ENCODE measurements around the gene LINGO3. TPM values are rescaled to one million over a fixed set of nuclear protein-coding genes. Genes with fewer than 3 reads are reported as not detected.

The LINGO3 gene
- total and polyA plus RNA-seq, 2 donors (not counting 1 experiment from before 2014, with no cell fraction given) = 1.1 to 3.9 TPM

GRCh38 chr19:2344381-2344870 is 36.5 kb upstream of the LINGO3 start:
- no peaks in the 10 kb centered on the region for H3K4me1 ChIP-seq (ENCODE audit: control insufficient read depth in 2 of 2, insufficient read depth in 2 of 2, low read length in 2 of 2)
- intact Hi-C loops (cut with micrococcal nuclease) = no loop called here
- H3K4me3 Mint-ChIP-seq = no peak overlapping the region
- WGBS (ENCODE audit: insufficient coverage) = 98% methylated on average over 24 of the region's 24 CpGs
- ChIA-PET CTCF (no interaction called here), POLR2A (no interaction called here)
- H3K4me2 ChIP-seq (replicated peaks; ENCODE audit: low read depth, low read length, poor library complexity, severe bottlenecking) = no peak overlapping the region
- no peak overlapping the region for H3K4me3 ChIP-seq (ENCODE audit: control extremely low read depth in 1 of 5, extremely low read depth in 1 of 5, insufficient read depth in 1 of 5, low read depth in 2 of 5, low read length in 4 of 5)
- no peak overlapping the region for H3K27ac Mint-ChIP-seq
- H3K27ac ChIP-seq (ENCODE audit: low read length in 2 of 2) = no peak overlapping the region
- H3K9ac ChIP-seq (ENCODE audit: low read length) = no peak overlapping the region
- H3K36me3 ChIP-seq (replicated peaks in 1 of 2; ENCODE audit: control extremely low read depth in 1 of 2, control insufficient read depth in 1 of 2, extremely low read depth in 1 of 2, insufficient read depth in 2 of 2, low read length in 1 of 2) = peaks cover 0 to 49% of the 10 kb centered on the region in 2 experiments
- H4K20me1 ChIP-seq (ENCODE audit: control insufficient read depth, insufficient read depth, low read length, poor library complexity, severe bottlenecking) = peaks cover 13% of the 10 kb centered on the region
- DNase-seq = no peak
- no peaks in the 10 kb centered on the region for H3K4me1 Mint-ChIP-seq
- H2AFZ ChIP-seq (ENCODE audit: insufficient read depth, low read depth, low read length, poor library complexity, severe bottlenecking) = no peak overlapping the region
- H3K9me3 Mint-ChIP-seq (ENCODE audit: insufficient read depth) = no peaks in the 10 kb centered on the region
- no peaks in the 10 kb centered on the region for H3K9me3 ChIP-seq (ENCODE audit: control extremely low read depth in 1 of 3, control insufficient read depth in 2 of 3, insufficient read depth in 1 of 3, low read length in 2 of 3)
- TF ChIP-seq EZH2 (IDR thresholded peaks at IDR 0.05; ENCODE audit: borderline replicate concordance, insufficient read depth, low read depth, low read length, poor library complexity, severe bottlenecking) (no peak), CTCF (IDR thresholded peaks at IDR 0.05) (no peak)
- H3K79me2 ChIP-seq (ENCODE audit: control insufficient read depth, insufficient read depth, low read length) = no peaks in the 10 kb centered on the region
- no peaks in the 10 kb centered on the region for H3K27me3 ChIP-seq (replicated peaks in 1 of 4; ENCODE audit: control extremely low read depth in 1 of 4, control insufficient read depth in 3 of 4, insufficient read depth in 4 of 4, low read length in 3 of 4)
- ATAC-seq (ENCODE audit: low read depth) = no peak
- no peaks in the 10 kb centered on the region for H3K27me3 Mint-ChIP-seq

GRCh38 chr19:2343289-2343982 is 35.5 kb upstream of the LINGO3 start:
- H3K27me3 ChIP-seq (replicated peaks in 1 of 4; ENCODE audit: control extremely low read depth in 1 of 4, control insufficient read depth in 3 of 4, insufficient read depth in 4 of 4, low read length in 3 of 4) = no peaks in the 10 kb centered on the region
- Mint-ChIP-seq H3K4me3 (no peak overlapping the region), H3K27ac (no peak overlapping the region), H3K4me1 (no peaks in the 10 kb centered on the region), H3K9me3 (ENCODE audit: insufficient read depth) (no peaks in the 10 kb centered on the region), H3K27me3 (no peaks in the 10 kb centered on the region)
- peaks cover 23% of the 10 kb centered on the region for H4K20me1 ChIP-seq (ENCODE audit: control insufficient read depth, insufficient read depth, low read length, poor library complexity, severe bottlenecking)
- H3K4me3 ChIP-seq (ENCODE audit: control extremely low read depth in 1 of 5, extremely low read depth in 1 of 5, insufficient read depth in 1 of 5, low read depth in 2 of 5, low read length in 4 of 5) = no peak overlapping the region
- DNase-seq = no peak
- CTCF ChIA-PET = no interaction called here
- H3K4me2 ChIP-seq (replicated peaks; ENCODE audit: low read depth, low read length, poor library complexity, severe bottlenecking) = no peak overlapping the region
- POLR2A ChIA-PET = no interaction called here
- no peak for ATAC-seq (ENCODE audit: low read depth)
- H3K27ac ChIP-seq (ENCODE audit: low read length in 2 of 2) = no peak overlapping the region
- H3K79me2 ChIP-seq (ENCODE audit: control insufficient read depth, insufficient read depth, low read length) = no peaks in the 10 kb centered on the region
- 94% methylated on average over 30 of the region's 31 CpGs for WGBS (ENCODE audit: insufficient coverage)
- no peaks in the 10 kb centered on the region for H3K9me3 ChIP-seq (ENCODE audit: control extremely low read depth in 1 of 3, control insufficient read depth in 2 of 3, insufficient read depth in 1 of 3, low read length in 2 of 3)
- no peak overlapping the region for H2AFZ ChIP-seq (ENCODE audit: insufficient read depth, low read depth, low read length, poor library complexity, severe bottlenecking)
- H3K4me1 ChIP-seq (ENCODE audit: control insufficient read depth in 2 of 2, insufficient read depth in 2 of 2, low read length in 2 of 2) = no peaks in the 10 kb centered on the region
- H3K36me3 ChIP-seq (replicated peaks in 1 of 2; ENCODE audit: control extremely low read depth in 1 of 2, control insufficient read depth in 1 of 2, extremely low read depth in 1 of 2, insufficient read depth in 2 of 2, low read length in 1 of 2) = peaks cover 0 to 56% of the 10 kb centered on the region in 2 experiments
- no peak for TF ChIP-seq EZH2 (IDR thresholded peaks at IDR 0.05; ENCODE audit: borderline replicate concordance, insufficient read depth, low read depth, low read length, poor library complexity, severe bottlenecking)
- no peak for TF ChIP-seq CTCF (IDR thresholded peaks at IDR 0.05)
- intact Hi-C loops (cut with micrococcal nuclease) = no loop called here
- no peak overlapping the region for H3K9ac ChIP-seq (ENCODE audit: low read length)
